Measurements from ENCODE around the gene LAMA2. TPM values are rescaled to one million over a fixed set of nuclear protein-coding genes. Genes with fewer than 3 reads are reported as not detected.
A peak's percentile ranks its signal among the peaks of the same experiment; 100 is the strongest.

LAMA2 gene
- total and polyA plus RNA-seq, 3 donors from 2014 or later, result 25.9 to 94.8 (median 56.0) TPM

DNA sequence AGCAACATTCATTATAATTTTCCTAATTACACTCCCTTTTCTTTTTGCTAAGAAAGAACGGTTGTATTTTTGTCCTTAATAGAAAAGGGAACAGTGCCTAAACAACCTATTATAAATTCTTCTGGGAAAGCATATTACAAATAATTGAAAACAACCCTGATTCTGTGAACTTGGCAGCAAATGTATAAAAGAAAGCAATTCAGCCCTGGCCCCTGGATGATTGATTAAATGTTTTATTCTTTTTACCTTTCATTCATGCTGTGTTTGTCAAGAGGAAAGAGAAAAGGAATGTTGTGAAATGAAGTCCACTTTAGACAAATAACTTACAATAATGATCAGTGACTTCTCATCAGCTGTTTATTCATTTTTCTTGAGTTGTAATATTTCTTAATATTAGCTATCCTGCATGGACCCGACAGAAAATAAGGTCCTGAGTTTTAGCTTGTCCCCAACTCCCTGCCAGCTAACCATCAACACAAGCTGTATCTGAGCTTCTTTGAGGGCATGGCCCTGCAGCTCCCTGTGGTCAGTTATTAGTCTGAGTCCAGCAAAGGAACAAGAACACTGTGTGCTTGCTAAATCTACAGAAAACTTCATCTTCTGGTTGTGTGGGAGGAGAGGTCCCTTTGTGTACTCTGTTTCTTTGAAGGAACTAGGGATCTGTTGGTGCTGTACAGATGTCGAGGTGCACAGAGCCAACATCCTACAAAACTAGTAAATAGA lies 248.2 kb downstream of the LAMA2 start:
- Histone ChIP-seq H3K9me3 (no peaks in the 10 kb centered on the region), H3K4me3 (no peak overlapping the region), H3K27me3 (no peaks in the 10 kb centered on the region), H3K36me3 (ENCODE audit: low read depth, missing control alignments) (no peaks in the 10 kb centered on the region), H3K4me1 (peaks cover 50% of the 10 kb centered on the region), H3K27ac (peak overlapping the region; percentile 92 to 93)
- TF ChIP-seq, protein P1, sequence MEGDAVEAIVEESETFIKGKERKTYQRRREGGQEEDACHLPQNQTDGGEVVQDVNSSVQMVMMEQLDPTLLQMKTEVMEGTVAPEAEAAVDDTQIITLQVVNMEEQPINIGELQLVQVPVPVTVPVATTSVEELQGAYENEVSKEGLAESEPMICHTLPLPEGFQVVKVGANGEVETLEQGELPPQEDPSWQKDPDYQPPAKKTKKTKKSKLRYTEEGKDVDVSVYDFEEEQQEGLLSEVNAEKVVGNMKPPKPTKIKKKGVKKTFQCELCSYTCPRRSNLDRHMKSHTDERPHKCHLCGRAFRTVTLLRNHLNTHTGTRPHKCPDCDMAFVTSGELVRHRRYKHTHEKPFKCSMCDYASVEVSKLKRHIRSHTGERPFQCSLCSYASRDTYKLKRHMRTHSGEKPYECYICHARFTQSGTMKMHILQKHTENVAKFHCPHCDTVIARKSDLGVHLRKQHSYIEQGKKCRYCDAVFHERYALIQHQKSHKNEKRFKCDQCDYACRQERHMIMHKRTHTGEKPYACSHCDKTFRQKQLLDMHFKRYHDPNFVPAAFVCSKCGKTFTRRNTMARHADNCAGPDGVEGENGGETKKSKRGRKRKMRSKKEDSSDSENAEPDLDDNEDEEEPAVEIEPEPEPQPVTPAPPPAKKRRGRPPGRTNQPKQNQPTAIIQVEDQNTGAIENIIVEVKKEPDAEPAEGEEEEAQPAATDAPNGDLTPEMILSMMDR (IDR thresholded peaks at IDR 0.05), result no peak
- no peak for TF ChIP-seq POLR2A (IDR thresholded peaks at IDR 0.05)
- intact Hi-C loops (cut with DNase I; ENCODE audit: low total_unique reads), result no loop called here
- DNase-seq, result peak; percentile 81
- 28 to 29% methylated on average over 3 of the region's 3 CpGs for WGBS, 2 donors

DNA sequence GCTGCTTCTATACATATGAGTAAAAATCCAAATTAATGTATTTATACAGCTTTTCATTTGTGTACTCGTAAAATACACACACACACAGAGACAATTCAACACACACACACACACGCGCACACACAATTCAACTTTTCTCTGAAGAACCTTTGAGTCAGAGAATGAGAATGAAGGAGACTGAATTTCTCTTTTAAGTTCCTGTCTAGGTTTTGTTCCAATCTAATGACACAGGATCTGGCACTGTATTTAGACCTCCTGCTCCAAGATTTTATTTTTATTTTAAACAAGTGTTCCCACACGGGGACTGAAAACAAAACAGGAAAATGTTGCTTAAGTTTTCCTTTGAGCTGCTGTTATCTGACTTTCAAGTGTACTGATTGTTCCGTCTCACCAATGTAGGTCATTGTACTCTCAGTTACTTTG lies 250.8 kb downstream of the LAMA2 start:
- no peak overlapping the region for H3K4me3 ChIP-seq
- WGBS, 2 donors, result 22 to 41% methylated on average over 5 of the region's 5 CpGs
- TF ChIP-seq, protein P1 (IDR thresholded peaks at IDR 0.05), result no peak
- no peak for TF ChIP-seq POLR2A (IDR thresholded peaks at IDR 0.05)
- H3K4me1 ChIP-seq, result peaks cover 73% of the 10 kb centered on the region
- no peak for DNase-seq
- no peaks in the 10 kb centered on the region for H3K9me3 ChIP-seq
- H3K27ac ChIP-seq, result peak overlapping the region; percentile 92 to 93
- intact Hi-C loops (cut with DNase I; ENCODE audit: low total_unique reads), result no loop called here
- H3K27me3 ChIP-seq, result no peaks in the 10 kb centered on the region
- no peaks in the 10 kb centered on the region for H3K36me3 ChIP-seq (ENCODE audit: low read depth, missing control alignments)

DNA sequence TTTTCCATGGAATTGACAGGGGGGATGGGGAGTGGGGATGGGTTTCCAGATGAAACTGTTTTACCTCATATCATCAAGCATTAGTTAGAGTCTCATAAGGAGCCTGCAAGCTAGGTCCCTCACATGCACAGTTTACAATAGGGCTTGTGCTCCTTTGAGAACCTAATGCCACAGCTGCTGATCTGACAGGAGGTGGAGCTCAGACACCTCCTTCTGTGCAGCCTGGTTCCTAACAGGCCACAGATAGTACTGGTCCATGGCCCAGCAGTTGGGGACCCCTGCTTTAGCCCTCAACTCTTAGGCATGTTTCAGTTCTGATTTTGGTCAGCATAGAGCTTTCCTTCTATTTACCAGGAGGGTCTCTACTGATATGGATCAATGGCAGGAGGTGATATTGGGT lies 251.6 kb downstream of the LAMA2 start:
- no peak for TF ChIP-seq POLR2A (IDR thresholded peaks at IDR 0.05)
- TF ChIP-seq, protein P1 (IDR thresholded peaks at IDR 0.05), result no peak
- Histone ChIP-seq H3K27ac (peak overlapping the region; percentile 92 to 93), H3K4me1 (peaks cover 81% of the 10 kb centered on the region), H3K36me3 (ENCODE audit: low read depth, missing control alignments) (no peaks in the 10 kb centered on the region), H3K4me3 (no peak overlapping the region), H3K27me3 (no peaks in the 10 kb centered on the region), H3K9me3 (no peaks in the 10 kb centered on the region)
- peak; percentile 56 for DNase-seq
- intact Hi-C loops (cut with DNase I; ENCODE audit: low total_unique reads), result no loop called here

DNA sequence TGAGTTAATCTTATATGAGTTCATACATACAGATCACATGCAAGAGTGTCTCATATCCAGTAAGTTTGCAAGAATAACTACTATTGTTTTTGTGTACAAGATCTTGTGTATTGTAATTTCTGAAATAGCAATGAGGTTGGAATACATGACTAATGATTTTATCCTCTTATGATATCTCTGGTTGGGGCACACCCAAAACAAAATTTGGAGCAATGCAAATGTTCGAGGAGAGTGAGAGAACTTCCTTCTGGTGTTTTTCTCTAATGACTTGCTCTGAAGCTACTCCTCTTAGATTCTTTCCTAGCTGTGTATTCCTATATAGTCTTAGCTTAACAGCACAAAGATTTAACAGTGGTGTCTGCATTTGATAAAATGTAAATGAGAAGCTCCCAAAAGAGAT lies 252.5 kb downstream of the LAMA2 start:
- peak overlapping the region; percentile 92 to 93 for H3K27ac ChIP-seq
- intact Hi-C loops (cut with DNase I; ENCODE audit: low total_unique reads), result no loop called here

More for the DNA sequence above, 252.5 kb downstream of the LAMA2 start:
- TF ChIP-seq POLR2A (IDR thresholded peaks at IDR 0.05), result no peak
- TF ChIP-seq, protein P1 (IDR thresholded peaks at IDR 0.05), result no peak
- no peak for DNase-seq
- WGBS, 2 donors, result 36 to 40% methylated on average over 1 of the region's 1 CpG
- H3K4me3 ChIP-seq, result no peak overlapping the region
- no peaks in the 10 kb centered on the region for H3K36me3 ChIP-seq (ENCODE audit: low read depth, missing control alignments)
- peaks cover 84% of the 10 kb centered on the region for H3K4me1 ChIP-seq
- H3K27me3 ChIP-seq, result no peaks in the 10 kb centered on the region
- H3K9me3 ChIP-seq, result no peaks in the 10 kb centered on the region

All from testis (tissue), 3 donors.